ENCODE results near the gene SERPINF2. TPM values are rescaled to one million over a fixed set of nuclear protein-coding genes. Genes with fewer than 3 reads are reported as not detected.

SERPINF2 gene
- under 0.01 TPM in 1 of 2 replicates, not detected in the other for total RNA-seq

DNA sequence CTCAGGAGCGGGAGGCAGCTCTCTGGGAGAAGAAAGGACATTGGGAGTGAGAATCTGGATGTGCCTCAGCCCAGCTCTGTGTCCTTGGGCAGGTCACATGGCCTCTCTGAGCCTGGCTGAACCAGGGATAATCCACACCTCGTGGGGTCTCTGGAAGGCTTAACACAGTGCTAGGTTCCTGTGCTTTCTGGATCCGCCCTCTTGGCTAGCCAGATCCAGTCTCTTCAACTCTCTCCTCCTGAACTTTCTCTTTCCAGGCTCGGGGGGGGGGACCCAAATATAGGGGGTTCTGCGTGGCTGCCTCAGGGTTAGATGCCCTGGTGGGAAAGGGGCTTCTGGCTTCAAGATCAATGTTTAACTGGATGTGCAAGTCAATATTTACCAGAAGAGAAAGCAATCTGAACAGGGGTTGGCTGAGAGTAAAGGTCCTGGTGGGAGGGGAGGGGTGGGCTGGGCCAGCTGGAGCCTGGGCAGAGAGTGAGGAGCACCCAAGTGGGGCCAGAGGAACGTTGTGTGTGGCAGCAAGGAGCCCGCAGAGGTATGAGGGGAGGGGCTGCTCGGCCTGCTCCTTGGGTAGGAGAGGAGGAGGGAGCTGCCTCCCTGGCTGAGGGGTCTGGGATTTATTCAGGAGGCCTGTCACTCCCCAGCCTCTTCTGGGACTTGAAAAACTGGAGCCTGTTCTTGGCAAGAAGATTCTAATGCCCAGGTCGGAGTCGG lies at the start of gene SERPINF2:
Gene SERPINF2 (plus strand): TSS at position 501 of the 717 bp plus-strand sequence. CDS start 2,125 bp downstream, outside the sequence.

DNA sequence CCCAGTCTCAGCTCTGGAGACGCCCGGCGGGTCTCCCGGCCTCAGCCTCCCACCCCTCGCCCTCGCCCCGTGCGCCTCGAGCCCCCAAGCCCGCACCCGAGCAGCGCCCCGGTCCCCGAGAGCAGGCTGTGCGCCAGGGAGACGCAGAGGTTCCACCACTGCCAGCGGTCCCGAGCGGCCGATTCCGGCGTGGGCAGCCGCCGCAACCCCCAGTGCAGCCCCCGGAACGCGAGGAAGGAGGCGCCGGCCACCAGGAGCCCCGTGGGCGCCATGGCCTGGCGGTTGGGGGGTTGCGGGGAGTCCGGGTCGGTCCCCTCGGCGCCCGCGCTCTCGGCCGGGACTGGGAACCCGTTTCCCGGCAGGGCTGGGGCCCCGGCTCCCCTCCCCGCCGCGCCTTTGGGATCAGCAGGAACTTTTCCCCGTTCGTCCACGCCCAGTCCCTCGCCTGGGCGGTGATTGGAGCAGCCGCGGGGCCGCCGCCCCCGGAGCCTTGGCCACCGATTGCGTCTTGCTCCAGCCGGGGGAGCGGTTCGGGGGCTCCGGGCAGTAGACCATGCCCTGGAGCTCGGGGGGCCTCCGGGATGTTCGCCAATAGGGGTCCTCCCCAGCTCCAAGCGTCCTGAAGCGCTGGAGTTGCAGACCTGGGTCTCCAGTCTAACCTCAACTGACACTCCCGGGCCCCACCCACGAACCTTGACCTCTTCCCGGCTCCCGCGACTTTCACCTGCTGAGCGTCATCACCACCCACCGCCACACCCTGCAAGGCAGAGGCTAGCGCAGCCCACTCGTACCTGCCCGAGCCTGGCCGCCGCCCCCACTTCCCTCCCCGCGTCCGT lies 32.5 kb upstream of the SERPINF2 start, which contains the start of gene TLCD2:
Gene TLCD2 (minus strand): TSS at position 407 of the 836 bp plus-strand sequence. CDS start 135 bp downstream, at position 272.

DNA sequence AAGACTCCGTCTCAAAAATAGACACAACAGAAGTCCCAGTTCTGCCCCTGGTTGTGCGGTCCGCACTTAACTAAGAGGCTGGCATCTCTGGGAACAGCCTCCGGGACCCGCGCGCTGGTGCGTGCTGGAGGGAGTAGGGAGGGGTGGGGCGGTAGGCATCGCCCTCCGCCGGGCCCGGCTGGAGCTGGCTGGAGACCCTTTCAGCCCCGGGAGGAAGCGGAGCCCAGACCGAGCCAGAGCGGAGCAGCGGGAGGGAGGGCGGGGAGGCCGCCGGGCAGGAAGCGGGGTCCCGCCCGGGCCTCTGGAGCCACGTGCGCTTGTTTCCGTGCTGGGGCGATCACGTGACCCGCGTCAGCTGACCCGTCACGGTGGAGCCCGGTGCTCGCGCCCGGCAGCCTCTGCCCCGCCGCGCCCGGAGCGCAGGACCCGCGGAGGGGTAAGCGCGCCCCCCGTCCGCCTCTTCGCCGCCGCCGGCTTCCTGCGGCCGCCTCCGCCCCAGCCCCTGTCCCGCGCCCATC lies 18.3 kb upstream of the SERPINF2 start, which contains the start of gene WDR81:
Gene WDR81 (plus strand): TSS at position 354 of the 518 bp plus-strand sequence. CDS start 256 bp downstream, outside the sequence.

Other genes with a start within 250 kb of the SERPINF2 start
- gene INPP5K, start 226.3 kb upstream of the SERPINF2 start, total RNA-seq, result 53.8 and 56.8 TPM in 2 replicates
- gene PITPNA, start 180.1 kb upstream of the SERPINF2 start, total RNA-seq, result 19.8 and 21.2 TPM in 2 replicates
- gene SLC43A2, start 114.0 kb upstream of the SERPINF2 start, total RNA-seq, result 7.1 and 12.1 TPM in 2 replicates
- 0.30 and 1.0 TPM in 2 replicates for gene SCARF1, start 97.1 kb upstream of the SERPINF2 start, total RNA-seq
- gene RILP, start 93.0 kb upstream of the SERPINF2 start, total RNA-seq, result 7.1 and 13.8 TPM in 2 replicates
- 143 and 152 TPM in 2 replicates for gene PRPF8, start 58.0 kb upstream of the SERPINF2 start, total RNA-seq
- 1.0 TPM in 2 replicates for gene TLCD2, start 32.5 kb upstream of the SERPINF2 start, total RNA-seq
- 15.9 and 17.7 TPM in 2 replicates for gene WDR81, start 18.2 kb upstream of the SERPINF2 start, total RNA-seq
- gene SERPINF1, start 19.2 kb downstream of the SERPINF2 start, total RNA-seq, result 146 and 153 TPM in 2 replicates
- 4.2 and 5.5 TPM in 2 replicates for gene SMYD4, start 87.0 kb downstream of the SERPINF2 start, total RNA-seq
- 27.1 and 31.4 TPM in 2 replicates for gene RPA1, start 87.1 kb downstream of the SERPINF2 start, total RNA-seq

Measured in bronchus fibroblast of lung (primary cell).